ENCODE results near the gene RPS6KB1. TPM values are rescaled to one million over a fixed set of nuclear protein-coding genes. Genes with fewer than 3 reads are reported as not detected.

The RPS6KB1 gene
- total RNA-seq (2021; fragmentation: NEBNext Ultra II Directional; extraction: Animal tissue kit (Norgen Biotek cat#: 25700)) = 10 to 100 TPM; 25.5 to 30.2 (median 27.9) TPM
- long read RNA-seq, full-length matches to known transcripts = 26 of 32 reads
- long read RNA-seq, partial matches to known transcripts = 2 of 32 reads
- long read RNA-seq, other reads (novel, unspliced or antisense) = 4 of 32 reads

- H3K27ac Mint-ChIP-seq = peak within 1 kb of the TSS; percentile 94
- H3K4me3 Mint-ChIP-seq = peak within 1 kb of the TSS; percentile 98
- peaks cover 11% of the 10 kb centered on the region for H3K36me3 Mint-ChIP-seq (ENCODE audit: low read depth)
- peak; percentile 99 for DNase-seq
- H3K9me3 Mint-ChIP-seq = no peaks in the 10 kb centered on the region
- TF ChIP-seq CTCF (IDR thresholded peaks at IDR 0.05) = no peak
- peaks cover 1% of the 10 kb centered on the region; the same call in 1 of the 2 replicates for H3K27me3 Mint-ChIP-seq (ENCODE audit: insufficient read depth)
- H3K4me1 Mint-ChIP-seq (ENCODE audit: low read depth) = peaks cover 48% of the 10 kb centered on the region
These were observed at the start of gene RPS6KB1, which contains the start of gene TUBD1 for GRCh38 chr17:59892924-59893675. RPS6KB1 (plus strand) TSS chr17:59893121; CDS start chr17:59893185, 64 bp downstream. TUBD1 (minus strand) TSS chr17:59892943; CDS start chr17:59891002, 1,941 bp downstream.

- no peak for TF ChIP-seq CTCF (IDR thresholded peaks at IDR 0.05)
- Mint-ChIP-seq H3K4me3 (peak overlapping the region; percentile 11), H3K36me3 (ENCODE audit: low read depth) (peaks cover 23% of the 10 kb centered on the region), H3K27me3 (ENCODE audit: insufficient read depth) (peaks cover 57% of the 10 kb centered on the region), H3K27ac (peak overlapping the region; percentile 99), H3K4me1 (ENCODE audit: low read depth) (peaks cover 70% of the 10 kb centered on the region), H3K9me3 (peaks cover 36% of the 10 kb centered on the region)
- DNase-seq = no peak
These were observed 47.9 kb upstream of the RPS6KB1 start for GRCh38 chr17:59844884-59845594.

GRCh38 chr17:59845595-59846393, 47.1 kb upstream of the RPS6KB1 start:
- Mint-ChIP-seq H3K4me3 (peak overlapping the region; percentile 64), H3K27me3 (ENCODE audit: insufficient read depth) (peaks cover 52% of the 10 kb centered on the region), H3K9me3 (peaks cover 28% of the 10 kb centered on the region), H3K36me3 (ENCODE audit: low read depth) (peaks cover 16% of the 10 kb centered on the region), H3K4me1 (ENCODE audit: low read depth) (peaks cover 65% of the 10 kb centered on the region), H3K27ac (peak overlapping the region; percentile 99)
- 0 out of 2 replicates have a peak, but pooled peaks have one; percentile 7 for TF ChIP-seq CTCF (IDR thresholded peaks at IDR 0.05)
- peak; percentile 65 for DNase-seq

GRCh38 chr17:59846394-59847165, 46.3 kb upstream of the RPS6KB1 start:
- Mint-ChIP-seq H3K36me3 (ENCODE audit: low read depth) (peaks cover 8% of the 10 kb centered on the region), H3K27ac (peak overlapping the region; percentile 99), H3K27me3 (ENCODE audit: insufficient read depth) (peaks cover 44% of the 10 kb centered on the region), H3K9me3 (peaks cover 20% of the 10 kb centered on the region), H3K4me1 (ENCODE audit: low read depth) (peaks cover 60% of the 10 kb centered on the region), H3K4me3 (peak overlapping the region; percentile 64)
- TF ChIP-seq CTCF (IDR thresholded peaks at IDR 0.05) = no peak; the same call in 1 of the 2 replicates
- peak; percentile 57 for DNase-seq
